Calu3 (cell line): ENCODE measurements around the gene JAKMIP2. TPM values are rescaled to one million over a fixed set of nuclear protein-coding genes. Genes with fewer than 3 reads are reported as not detected.

Experiments
- BruUV-seq: library from RNA; stranded (reverse); fragments of 400-500 nt; replicated peaks from 2 replicates; lab custom pipeline; 2021; lab: Mats Ljungman, UMichigan
- CTCF ChIA-PET: fragments of 300-600 bp; sonication (Branson Sonifier 250); formaldehyde crosslinking; loops from one replicate; lab custom pipeline; 2022; ENCODE audit warnings: antibody characterized with exemption; lab: Charles Lee
- DNase-seq: peaks from one replicate; pipeline ENCODE4 v3.0.0; 2022
- H3K27ac Mint-ChIP-seq: one replicate; pipeline ENCODE4 v1.8.0; 2022; ENCODE audit warnings: mixed read lengths; ENCODE audit not compliant: unreplicated experiment
- H3K27me3 Mint-ChIP-seq: one replicate; pipeline ENCODE4 v1.8.0; 2022; ENCODE audit warnings: mixed read lengths; ENCODE audit not compliant: unreplicated experiment
- H3K36me3 Mint-ChIP-seq: one replicate; pipeline ENCODE4 v1.8.0; 2022; ENCODE audit warnings: mild to moderate bottlenecking, moderate library complexity, mixed read lengths; ENCODE audit not compliant: insufficient read depth, unreplicated experiment
- H3K4me1 Mint-ChIP-seq: one replicate; pipeline ENCODE4 v1.8.0; 2022; ENCODE audit warnings: mild to moderate bottlenecking, low read depth, mixed read lengths; ENCODE audit not compliant: unreplicated experiment
- H3K4me3 Mint-ChIP-seq: one replicate; pipeline ENCODE4 v1.8.0; 2022; ENCODE audit warnings: mild to moderate bottlenecking, low read depth, moderate library complexity, mixed read lengths; ENCODE audit not compliant: unreplicated experiment
- H3K9me3 Mint-ChIP-seq: one replicate; pipeline ENCODE4 v1.8.0; 2022; ENCODE audit warnings: low read depth, mixed read lengths; ENCODE audit not compliant: unreplicated experiment
- CTCF ChIP-seq: fragments of 200-600 bp; IDR thresholded peaks from one replicate; pipeline ENCODE4 v1.8.0; 2022; ENCODE audit warnings: antibody characterized with exemption; ENCODE audit not compliant: unreplicated experiment
- intact Hi-C: fragments of 100-400 bp; cut with micrococcal nuclease; formaldehyde crosslinking; loops from one replicate; pipeline ENCODE4 v1.10.0; 2022; ENCODE audit not compliant: unreplicated experiment
- total RNA-seq: library from RNA; stranded (reverse); gene quantifications from 2 replicates; pipeline ENCODE4 v1.2.3, GENCODE V29; 2022

JAKMIP2 gene
- total RNA-seq, 1 experiment from 2014 or later = not detected

GRCh38 chr5:147668385-147668784, 114.1 kb downstream of the JAKMIP2 start:
- CTCF ChIA-PET = no interaction called here
- no peak for TF ChIP-seq CTCF
- H3K36me3 Mint-ChIP-seq = no peaks in the 10 kb centered on the region
- no peaks in the 10 kb centered on the region for H3K4me1 Mint-ChIP-seq
- intact Hi-C loops = no loop called here
- no peak overlapping the region for H3K27ac Mint-ChIP-seq
- no peak for DNase-seq
- H3K4me3 Mint-ChIP-seq = no peak overlapping the region
- no TSS peak for BruUV-seq
- peaks cover 15% of the 10 kb centered on the region for H3K27me3 Mint-ChIP-seq
- H3K9me3 Mint-ChIP-seq = no peaks in the 10 kb centered on the region

DNA sequence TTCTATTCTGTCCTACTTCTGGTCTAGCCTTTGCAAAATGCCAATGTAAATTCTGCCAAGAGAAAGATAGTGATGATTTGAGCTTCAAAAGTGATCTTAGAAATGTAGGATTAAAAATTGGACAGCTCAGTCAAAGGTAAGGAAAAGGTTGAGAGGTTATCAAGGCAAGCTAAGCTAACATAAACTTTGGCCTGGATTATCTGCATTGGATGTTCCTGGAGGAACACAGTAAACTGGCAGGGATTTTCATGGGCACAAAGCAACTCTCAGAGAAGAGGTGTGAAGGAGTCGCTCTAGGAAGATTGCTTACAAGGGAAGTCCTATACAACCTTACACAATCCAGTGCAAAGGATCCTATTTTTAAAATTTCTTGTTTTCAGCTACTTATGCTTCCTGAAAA, 115.2 kb downstream of the JAKMIP2 start:
- no peak overlapping the region for H3K4me3 Mint-ChIP-seq
- no peaks in the 10 kb centered on the region for H3K4me1 Mint-ChIP-seq
- no peak for DNase-seq
- BruUV-seq = no TSS peak
- no peaks in the 10 kb centered on the region for H3K36me3 Mint-ChIP-seq
- peaks cover 15% of the 10 kb centered on the region for H3K27me3 Mint-ChIP-seq
- no peak for TF ChIP-seq CTCF
- intact Hi-C loops = no loop called here
- H3K27ac Mint-ChIP-seq = no peak overlapping the region
- CTCF ChIA-PET = no interaction called here
- H3K9me3 Mint-ChIP-seq = no peaks in the 10 kb centered on the region

GRCh38 chr5:147666419-147666818, 116.1 kb downstream of the JAKMIP2 start:
- Mint-ChIP-seq H3K27me3 (peaks cover 15% of the 10 kb centered on the region), H3K4me3 (no peak overlapping the region), H3K9me3 (no peaks in the 10 kb centered on the region), H3K36me3 (no peaks in the 10 kb centered on the region), H3K4me1 (no peaks in the 10 kb centered on the region), H3K27ac (no peak overlapping the region)
- no TSS peak for BruUV-seq
- no peak for TF ChIP-seq CTCF
- no peak for DNase-seq
- CTCF ChIA-PET = no interaction called here
- intact Hi-C loops = no loop called here

GRCh38 chr5:147661541-147661940, 121.0 kb downstream of the JAKMIP2 start:
- Mint-ChIP-seq H3K9me3 (peaks cover 3% of the 10 kb centered on the region), H3K27me3 (peaks cover 15% of the 10 kb centered on the region), H3K4me3 (no peak overlapping the region), H3K4me1 (no peaks in the 10 kb centered on the region), H3K36me3 (no peaks in the 10 kb centered on the region), H3K27ac (no peak overlapping the region)
- DNase-seq = no peak
- intact Hi-C loops = no loop called here
- TF ChIP-seq CTCF = no peak
- CTCF ChIA-PET = interaction anchor here (0.6 kb wide), 2 partner anchors 427 to 476 kb away, joined by 3 to 4 read pairs; no protein-coding TSS in a partner anchor
- no TSS peak for BruUV-seq
